Activated B cell treated with CpG ODN at 0.5 μM for 24 hours (primary cell): ENCODE data around the gene GALK1. TPM values are rescaled to one million over a fixed set of nuclear protein-coding genes. Genes with fewer than 3 reads are reported as not detected.

ENCODE experiments used
- ATAC-seq: fragments of 200-7000 bp; cut with Tn5 transposase; one replicate; pipeline ENCODE4 v1.10.0; 2021; ENCODE audit warnings: low read depth, mild to moderate bottlenecking, moderate library complexity
- CTCF ChIA-PET: fragments of 350-600 bp; sonication (Branson Sonifier 250); formaldehyde crosslinking; loops from one replicate; lab custom pipeline; 2021; ENCODE audit warnings: antibody characterized with exemption; lab: Charles Lee
- POLR2A ChIA-PET: fragments of 350-600 bp; sonication (Branson Sonifier 250); formaldehyde crosslinking; loops from one replicate; lab custom pipeline; 2021; ENCODE audit warnings: antibody characterized with exemption; lab: Charles Lee
- DNase-seq: peaks from one replicate; pipeline ENCODE4 v3.0.0; 2022
- H3K27ac Mint-ChIP-seq: one replicate; pipeline ENCODE4 v1.8.0; 2020; ENCODE audit warnings: mixed read lengths
- H3K27me3 Mint-ChIP-seq: one replicate; pipeline ENCODE4 v1.8.0; 2021; ENCODE audit warnings: mixed read lengths
- H3K36me3 Mint-ChIP-seq: one replicate; pipeline ENCODE4 v1.8.0; 2021; ENCODE audit warnings: low read depth, mixed read lengths
- H3K4me1 Mint-ChIP-seq: one replicate; pipeline ENCODE4 v1.8.0; 2021; ENCODE audit warnings: mixed read lengths
- H3K4me3 Mint-ChIP-seq: one replicate; pipeline ENCODE4 v1.8.0; 2020; ENCODE audit warnings: mild to moderate bottlenecking, mixed read lengths
- H3K9me3 Mint-ChIP-seq: one replicate; pipeline ENCODE4 v1.8.0; 2020; ENCODE audit warnings: mixed read lengths
- CTCF ChIP-seq: fragments of 200-600 bp; IDR thresholded peaks from one replicate; pipeline ENCODE4 v1.8.0; 2022; ENCODE audit warnings: antibody characterized with exemption, mild to moderate bottlenecking
- intact Hi-C: fragments of 100-400 bp; cut with micrococcal nuclease; formaldehyde crosslinking; loops from one replicate; pipeline ENCODE4 v1.15.1; 2024
- total RNA-seq: library from RNA; stranded (reverse); gene quantifications from 2 replicates; pipeline ENCODE4 v1.2.3, GENCODE V29; 2022

GALK1 gene
- total RNA-seq, 1 donor from 2014 or later, result 14.9 TPM

GRCh38 chr17:75754378-75755204, 10.4 kb downstream of the GALK1 start:
- no peak for DNase-seq
- Mint-ChIP-seq H3K9me3 (no peaks in the 10 kb centered on the region), H3K36me3 (peaks cover 4% of the 10 kb centered on the region), H3K4me1 (peaks cover 14% of the 10 kb centered on the region), H3K27ac (no peak overlapping the region), H3K27me3 (no peaks in the 10 kb centered on the region), H3K4me3 (peak overlapping the region; percentile 74)
- no peak for ATAC-seq
- intact Hi-C loops, result no loop called here
- ChIA-PET CTCF (interaction anchor here (0.7 to 10.9 kb wide), 17 partner anchors 10 to 494 kb away, joined by 3 to 346 read pairs (median 6); partner anchors contain the start of genes GALK1, GGA3, MYO15B and SMIM5), POLR2A (interaction anchor here (1.1 to 4.3 kb wide), 9 partner anchors 10 to 298 kb away, joined by 3 to 48 read pairs (median 7); partner anchors contain the start of genes GALK1, RECQL5, SAP30BP and TMEM94)
- no peak for TF ChIP-seq CTCF

GRCh38 chr17:75753514-75754377, 11.2 kb downstream of the GALK1 start:
- no peak for TF ChIP-seq CTCF
- no peaks in the 10 kb centered on the region for H3K36me3 Mint-ChIP-seq
- intact Hi-C loops, result loop anchor here (1.0 to 2.0 kb wide), 2 partner anchors 74 to 251 kb away; no protein-coding TSS in a partner anchor
- H3K27ac Mint-ChIP-seq, result no peak overlapping the region
- H3K27me3 Mint-ChIP-seq, result no peaks in the 10 kb centered on the region
- H3K4me1 Mint-ChIP-seq, result peaks cover 15% of the 10 kb centered on the region
- ChIA-PET POLR2A (interaction anchor here (0.5 to 4.3 kb wide), 24 partner anchors 8 to 298 kb away, joined by 3 to 48 read pairs (median 6); partner anchors contain the start of genes ACOX1, GALK1, RECQL5 and SAP30BP), CTCF (interaction anchor here (0.7 to 10.9 kb wide), 41 partner anchors 10 to 493 kb away, joined by 3 to 346 read pairs (median 5); partner anchors contain the start of genes GALK1, GGA3, MIF4GD and MYO15B)
- H3K9me3 Mint-ChIP-seq, result no peaks in the 10 kb centered on the region
- ATAC-seq (peak; percentile 82), DNase-seq (peak; percentile 82)
- peak overlapping the region; percentile 67 for H3K4me3 Mint-ChIP-seq

GRCh38 chr17:75752802-75753513, 12.0 kb downstream of the GALK1 start:
- H3K4me1 Mint-ChIP-seq, result peaks cover 15% of the 10 kb centered on the region
- CTCF ChIA-PET, result interaction anchor here (0.7 to 10.9 kb wide), 39 partner anchors 11 to 492 kb away, joined by 3 to 346 read pairs (median 5); partner anchors contain the start of genes GALK1, GGA3, MIF4GD and MYO15B
- H3K27ac Mint-ChIP-seq, result no peak overlapping the region

More at GRCh38 chr17:75752802-75753513, 12.0 kb downstream of the GALK1 start:
- ATAC-seq, result no peak
- POLR2A ChIA-PET, result interaction anchor here (0.5 to 4.3 kb wide), 19 partner anchors 12 to 436 kb away, joined by 3 to 48 read pairs (median 7); partner anchors contain the start of genes GALK1, RECQL5, SAP30BP and SMIM5
- H3K4me3 Mint-ChIP-seq, result peak overlapping the region; percentile 67
- no peaks in the 10 kb centered on the region for H3K27me3 Mint-ChIP-seq
- H3K36me3 Mint-ChIP-seq, result no peaks in the 10 kb centered on the region
- DNase-seq, result no peak
- no peak for TF ChIP-seq CTCF
- intact Hi-C loops, result loop anchor here (1.0 to 2.0 kb wide), 2 partner anchors 74 to 252 kb away; no protein-coding TSS in a partner anchor
- H3K9me3 Mint-ChIP-seq, result no peaks in the 10 kb centered on the region
